ENCODE measurements around the gene GOSR2. TPM values are rescaled to one million over a fixed set of nuclear protein-coding genes. Genes with fewer than 3 reads are reported as not detected.

The GOSR2 gene
- total RNA-seq, 4 donors from 2014 or later = 28.5 to 37.6 (median 30.3) TPM

DNA sequence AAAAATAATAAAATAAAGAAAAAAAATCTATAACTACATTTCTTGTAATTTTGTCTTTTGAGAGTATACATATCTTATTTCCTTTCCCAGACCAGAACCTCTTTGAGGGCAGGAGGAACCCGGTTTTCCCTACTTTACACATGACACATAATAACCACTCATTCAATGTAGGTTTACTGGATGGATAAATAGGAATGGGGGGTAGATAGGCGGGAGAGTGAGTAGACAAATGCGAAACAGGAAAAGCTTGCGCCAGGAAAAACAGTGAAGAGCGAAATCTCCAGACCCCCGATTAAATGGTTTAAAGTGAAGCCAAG, 515 bp upstream of the GOSR2 start:
- DNase-seq (ENCODE audit: low spot score in 2 of 2) = no peak
- intact Hi-C loops (cut with DNase I; ENCODE audit: low total_unique reads) = no loop called here
- TF ChIP-seq, protein P1, sequence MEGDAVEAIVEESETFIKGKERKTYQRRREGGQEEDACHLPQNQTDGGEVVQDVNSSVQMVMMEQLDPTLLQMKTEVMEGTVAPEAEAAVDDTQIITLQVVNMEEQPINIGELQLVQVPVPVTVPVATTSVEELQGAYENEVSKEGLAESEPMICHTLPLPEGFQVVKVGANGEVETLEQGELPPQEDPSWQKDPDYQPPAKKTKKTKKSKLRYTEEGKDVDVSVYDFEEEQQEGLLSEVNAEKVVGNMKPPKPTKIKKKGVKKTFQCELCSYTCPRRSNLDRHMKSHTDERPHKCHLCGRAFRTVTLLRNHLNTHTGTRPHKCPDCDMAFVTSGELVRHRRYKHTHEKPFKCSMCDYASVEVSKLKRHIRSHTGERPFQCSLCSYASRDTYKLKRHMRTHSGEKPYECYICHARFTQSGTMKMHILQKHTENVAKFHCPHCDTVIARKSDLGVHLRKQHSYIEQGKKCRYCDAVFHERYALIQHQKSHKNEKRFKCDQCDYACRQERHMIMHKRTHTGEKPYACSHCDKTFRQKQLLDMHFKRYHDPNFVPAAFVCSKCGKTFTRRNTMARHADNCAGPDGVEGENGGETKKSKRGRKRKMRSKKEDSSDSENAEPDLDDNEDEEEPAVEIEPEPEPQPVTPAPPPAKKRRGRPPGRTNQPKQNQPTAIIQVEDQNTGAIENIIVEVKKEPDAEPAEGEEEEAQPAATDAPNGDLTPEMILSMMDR (IDR thresholded peaks at IDR 0.05) = no peak
- no peak for TF ChIP-seq POLR2A (IDR thresholded peaks at IDR 0.05)
- peak overlapping the region; percentile 95 for H3K4me3 ChIP-seq (ENCODE audit: low read depth, poor library complexity, severe bottlenecking)
- 0% methylated on average over 6 of the region's 6 CpGs for WGBS, 2 donors

GRCh38 chr17:46925185-46925868, 2.4 kb downstream of the GOSR2 start:
- TF ChIP-seq, protein P1 (IDR thresholded peaks at IDR 0.05) = no peak
- no peak for TF ChIP-seq POLR2A (IDR thresholded peaks at IDR 0.05)
- DNase-seq (ENCODE audit: low spot score in 2 of 2) = peak in 1 of 2 donors; percentile 1
- intact Hi-C loops (cut with DNase I; ENCODE audit: low total_unique reads) = no loop called here
- 75 to 80% methylated on average over 5 of the region's 5 CpGs for WGBS, 2 donors
- no peak overlapping the region for H3K4me3 ChIP-seq (ENCODE audit: low read depth, poor library complexity, severe bottlenecking)

GRCh38 chr17:46928467-46929261, 5.7 kb downstream of the GOSR2 start:
- no peak overlapping the region for H3K4me3 ChIP-seq (ENCODE audit: low read depth, poor library complexity, severe bottlenecking)
- intact Hi-C loops (cut with DNase I; ENCODE audit: low total_unique reads) = no loop called here
- no peak for DNase-seq (ENCODE audit: low spot score in 2 of 2)
- TF ChIP-seq POLR2A (IDR thresholded peaks at IDR 0.05) = no peak
- TF ChIP-seq, protein P1 (IDR thresholded peaks at IDR 0.05) = no peak
- WGBS, 2 donors = 76 to 82% methylated on average over 10 of the region's 10 CpGs

DNA sequence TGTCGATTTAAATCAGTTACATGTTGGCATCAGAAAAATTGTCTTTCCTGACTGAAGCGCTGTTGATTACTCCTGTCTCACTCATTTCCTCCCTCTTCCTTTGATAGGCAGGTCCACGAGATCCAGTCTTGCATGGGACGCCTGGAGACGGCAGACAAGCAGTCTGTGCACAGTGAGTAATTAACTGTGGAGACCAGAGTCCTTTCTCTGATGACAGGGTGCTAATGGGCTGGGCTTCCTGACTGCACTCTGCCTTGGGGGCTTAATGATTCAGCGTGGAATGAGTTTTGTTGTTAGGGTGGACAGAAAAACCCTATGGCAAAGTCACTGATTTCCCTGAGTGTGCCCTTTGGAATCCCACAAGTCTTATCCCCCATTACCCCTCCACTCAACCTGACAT, 6.5 kb downstream of the GOSR2 start:
- intact Hi-C loops (cut with DNase I; ENCODE audit: low total_unique reads) = no loop called here
- no peak for DNase-seq (ENCODE audit: low spot score in 2 of 2)
- TF ChIP-seq, protein P1 (IDR thresholded peaks at IDR 0.05) = no peak
- no peak for TF ChIP-seq POLR2A (IDR thresholded peaks at IDR 0.05)
- no peak overlapping the region for H3K4me3 ChIP-seq (ENCODE audit: low read depth, poor library complexity, severe bottlenecking)
- WGBS, 2 donors = 53 to 55% methylated on average over 6 of the region's 6 CpGs

GRCh38 chr17:46930051-46930450, 7.1 kb downstream of the GOSR2 start:
- intact Hi-C loops (cut with DNase I; ENCODE audit: low total_unique reads) = no loop called here
- TF ChIP-seq POLR2A (IDR thresholded peaks at IDR 0.05) = no peak
- TF ChIP-seq, protein P1 (IDR thresholded peaks at IDR 0.05) = no peak
- 86 to 91% methylated on average over 4 of the region's 4 CpGs for WGBS, 2 donors
- H3K4me3 ChIP-seq (ENCODE audit: low read depth, poor library complexity, severe bottlenecking) = no peak overlapping the region
- no peak for DNase-seq (ENCODE audit: low spot score in 2 of 2)
